IgD-negative memory B cell (primary cell): ENCODE results near the gene CHM. TPM values are rescaled to one million over a fixed set of nuclear protein-coding genes. Genes with fewer than 3 reads are reported as not detected.
"Not testable (repeated sequence)": the region's sequence is repeated elsewhere in the genome, so short reads cannot be mapped to it uniquely, and the experiment has no call there.

Experiments used
- H3K27ac Mint-ChIP-seq, 3 donors: one replicate each; pipeline ENCODE4 v1.8.0; 2020 to 2022; ENCODE audit warnings: mild to moderate bottlenecking in 3 of 3, mixed read lengths in 3 of 3, moderate library complexity in 1 of 3
- H3K27me3 Mint-ChIP-seq: one replicate; pipeline ENCODE4 v1.8.0; 2021; ENCODE audit warnings: mixed read lengths
- H3K36me3 Mint-ChIP-seq: one replicate; pipeline ENCODE4 v1.8.0; 2020; ENCODE audit warnings: mild to moderate bottlenecking, mixed read lengths
- H3K4me1 Mint-ChIP-seq, 3 donors: one replicate each; pipeline ENCODE4 v1.8.0; 2020 to 2022; ENCODE audit warnings: mixed read lengths in 3 of 3, mild to moderate bottlenecking in 1 of 3
- H3K4me3 Mint-ChIP-seq, 4 donors: one replicate each; pipeline ENCODE4 v1.8.0; 2020 to 2022; ENCODE audit warnings: mild to moderate bottlenecking in 4 of 4, mixed read lengths in 4 of 4, moderate library complexity in 3 of 4
- H3K9me3 Mint-ChIP-seq, 3 donors: one replicate each; pipeline ENCODE4 v1.8.0; 2020 to 2021; ENCODE audit warnings: mixed read lengths in 3 of 3, mild to moderate bottlenecking in 1 of 3
- polyA plus RNA-seq: library from polyadenylated mRNA; unstranded; fragments of 300-500 nt; fragmentation: Illumina TruSeq; gene quantifications from one replicate; pipeline ENCODE4 v1.2.3, GENCODE V29; 2021

Gene CHM
- polyA plus RNA-seq = 6.2 TPM

GRCh38 chrX:86047174-86047935 lies at the start of gene CHM:
TSS of gene CHM (minus strand) at chrX:86047558. CDS start at chrX:86047532, 26 bp downstream.
- Mint-ChIP-seq H3K27ac (no peak within 1 kb of the TSS), H3K9me3 (peaks cover 0 to 3% (median 2%) of the 10 kb centered on the region in 3 donors), H3K36me3 (no peaks in the 10 kb centered on the region), H3K4me1 (peaks cover 4 to 7% (median 7%) of the 10 kb centered on the region in 3 donors), H3K27me3 (peaks cover 2% of the 10 kb centered on the region), H3K4me3 (no peak within 1 kb of the TSS)

GRCh38 chrX:86078650-86079049 lies 31.3 kb upstream of the CHM start:
- peaks cover 2 to 10% (median 6%) of the 10 kb centered on the region in 3 donors for H3K9me3 Mint-ChIP-seq
- peaks cover 8% of the 10 kb centered on the region for H3K36me3 Mint-ChIP-seq
- H3K4me1 Mint-ChIP-seq = peaks cover 0 to 4% (median 0%) of the 10 kb centered on the region in 3 donors

GRCh38 chrX:86066998-86067397 lies 19.6 kb upstream of the CHM start:
- Mint-ChIP-seq H3K27me3 (peaks cover 2% of the 10 kb centered on the region), H3K9me3 (peaks cover 0 to 1% (median 0%) of the 10 kb centered on the region in 3 donors), H3K36me3 (peaks cover 1% of the 10 kb centered on the region), H3K27ac (no peak overlapping the region), H3K4me3 (no peak overlapping the region), H3K4me1 (peaks cover 0 to 2% (median 0%) of the 10 kb centered on the region in 3 donors)

More at GRCh38 chrX:86078650-86079049, 31.3 kb upstream of the CHM start:
- no peaks in the 10 kb centered on the region for H3K27me3 Mint-ChIP-seq
- H3K27ac Mint-ChIP-seq = no peak overlapping the region
- no peak overlapping the region for H3K4me3 Mint-ChIP-seq

GRCh38 chrX:86061407-86061806 lies 14.0 kb upstream of the CHM start:
- peaks cover 0 to under 1% (median 0%) of the 10 kb centered on the region in 3 donors for H3K4me1 Mint-ChIP-seq
- H3K36me3 Mint-ChIP-seq = no peaks in the 10 kb centered on the region
- H3K27ac Mint-ChIP-seq = no peak overlapping the region
- H3K4me3 Mint-ChIP-seq = no peak overlapping the region
- peaks cover 0 to 3% (median 0%) of the 10 kb centered on the region in 3 donors for H3K9me3 Mint-ChIP-seq
- H3K27me3 Mint-ChIP-seq = peaks cover 2% of the 10 kb centered on the region

- Mint-ChIP-seq H3K36me3 (no peaks in the 10 kb centered on the region), H3K27me3 (no peaks in the 10 kb centered on the region), H3K27ac (no peak overlapping the region), H3K4me3 (no peak overlapping the region), H3K9me3 (peaks cover 0 to 4% (median 3%) of the 10 kb centered on the region in 3 donors), H3K4me1 (peaks cover 0 to 7% (median 2%) of the 10 kb centered on the region in 3 donors)
Measured at GRCh38 chrX:86051741-86052140, 4.4 kb upstream of the CHM start.

GRCh38 chrX:86047936-86048280 lies 550 bp upstream of the CHM start:
- Mint-ChIP-seq H3K4me3 (no peak overlapping the region), H3K27me3 (peaks cover 2% of the 10 kb centered on the region), H3K27ac (no peak overlapping the region), H3K9me3 (peaks cover 0 to 3% (median 2%) of the 10 kb centered on the region in 3 donors), H3K36me3 (no peaks in the 10 kb centered on the region), H3K4me1 (peaks cover 4 to 7% (median 7%) of the 10 kb centered on the region in 3 donors)

- Mint-ChIP-seq H3K27ac (no peak overlapping the region), H3K4me3 (no peak overlapping the region), H3K27me3 (peaks cover 2% of the 10 kb centered on the region), H3K36me3 (no peaks in the 10 kb centered on the region), H3K9me3 (peaks cover 0 to 3% (median 2%) of the 10 kb centered on the region in 3 donors), H3K4me1 (peaks cover 7 to 10% (median 7%) of the 10 kb centered on the region in 3 donors)
Measured at GRCh38 chrX:86044216-86044615, 3.1 kb downstream of the CHM start.

GRCh38 chrX:86039625-86040568 lies 7.5 kb downstream of the CHM start:
- peaks cover 4 to 7% (median 6%) of the 10 kb centered on the region in 3 donors for H3K4me1 Mint-ChIP-seq
- no peaks in the 10 kb centered on the region for H3K9me3 Mint-ChIP-seq
- peaks cover 2% of the 10 kb centered on the region for H3K27me3 Mint-ChIP-seq
- peaks cover 6% of the 10 kb centered on the region for H3K36me3 Mint-ChIP-seq
- no peak overlapping the region for H3K27ac Mint-ChIP-seq
- no peak overlapping the region for H3K4me3 Mint-ChIP-seq

GRCh38 chrX:86033385-86033784 lies 14.0 kb downstream of the CHM start:
- Mint-ChIP-seq H3K4me1 (peaks cover 1 to 7% (median 4%) of the 10 kb centered on the region in 3 donors), H3K9me3 (no peaks in the 10 kb centered on the region), H3K27me3 (no peaks in the 10 kb centered on the region), H3K4me3 (no peak overlapping the region), H3K27ac (no peak overlapping the region), H3K36me3 (peaks cover 6% of the 10 kb centered on the region)

- H3K36me3 Mint-ChIP-seq = no peaks in the 10 kb centered on the region
- H3K9me3 Mint-ChIP-seq = no peaks in the 10 kb centered on the region
- H3K4me3 Mint-ChIP-seq = no peak overlapping the region
- no peak overlapping the region for H3K27ac Mint-ChIP-seq
- no peaks in the 10 kb centered on the region for H3K27me3 Mint-ChIP-seq
- peaks cover 0 to 2% (median 0%) of the 10 kb centered on the region in 3 donors for H3K4me1 Mint-ChIP-seq
Measured at GRCh38 chrX:86028681-86029080, 18.7 kb downstream of the CHM start.

- Mint-ChIP-seq H3K4me3 (no peak overlapping the region), H3K4me1 (peaks cover 0 to 3% (median 2%) of the 10 kb centered on the region in 3 donors), H3K9me3 (no peaks in the 10 kb centered on the region), H3K27ac (no peak overlapping the region), H3K27me3 (no peaks in the 10 kb centered on the region), H3K36me3 (no peaks in the 10 kb centered on the region)
Measured at GRCh38 chrX:86023811-86024210, 23.5 kb downstream of the CHM start.

GRCh38 chrX:86021652-86022289 lies 25.6 kb downstream of the CHM start:
- H3K27me3 Mint-ChIP-seq = no peaks in the 10 kb centered on the region
- no peaks in the 10 kb centered on the region for H3K9me3 Mint-ChIP-seq
- no peak overlapping the region for H3K4me3 Mint-ChIP-seq
- H3K36me3 Mint-ChIP-seq = no peaks in the 10 kb centered on the region
- no peak overlapping the region for H3K27ac Mint-ChIP-seq
- H3K4me1 Mint-ChIP-seq = peaks cover 0 to 3% (median 2%) of the 10 kb centered on the region in 3 donors

- Mint-ChIP-seq H3K27me3 (no peaks in the 10 kb centered on the region), H3K4me3 (no peak overlapping the region), H3K9me3 (no peaks in the 10 kb centered on the region), H3K36me3 (no peaks in the 10 kb centered on the region), H3K4me1 (peaks cover 0 to 12% (median 4%) of the 10 kb centered on the region in 3 donors), H3K27ac (no peak overlapping the region)
Measured at GRCh38 chrX:86016139-86016538, 31.2 kb downstream of the CHM start.

GRCh38 chrX:86014959-86015358 lies 32.4 kb downstream of the CHM start:
- peak overlapping the region in 1 of 3 donors; percentile 89 for H3K27ac Mint-ChIP-seq
- not testable (repeated sequence) for H3K27me3 Mint-ChIP-seq, H3K9me3 Mint-ChIP-seq, H3K36me3 Mint-ChIP-seq, H3K4me3 Mint-ChIP-seq
- H3K4me1 Mint-ChIP-seq = peaks cover 0 to 12% (median 4%) of the 10 kb centered on the region in 3 donors
